ENCODE measurements around the gene NPLOC4. TPM values are rescaled to one million over a fixed set of nuclear protein-coding genes. Genes with fewer than 3 reads are reported as not detected.

NPLOC4 gene
- total and polyA plus RNA-seq, 11 donors: 28.2 to 133 (median 99.2) TPM

GRCh38 chr17:81513372-81513752, 123.5 kb downstream of the NPLOC4 start:
- ATAC-seq (peak; percentile 7 to 35 (median 8)), DNase-seq (peak in 4 of 5 donors; percentile 61 to 80 (median 75))
- Histone ChIP-seq H3K27ac (peak overlapping the region; percentile 96 to 100 (median 100)), H3K27me3 (no peaks in the 10 kb centered on the region), H3K36me3 (peaks cover 18 to 40% (median 36%) of the 10 kb centered on the region in 9 donors), H3K4me1 (peaks cover 6 to 64% (median 45%) of the 10 kb centered on the region in 12 donors), H3K4me3 (peak overlapping the region; percentile 81 to 99 (median 94)), H3K9me3 (no peaks in the 10 kb centered on the region)
- intact Hi-C loops (cut with DNase I): loop anchor here in 5 of 10 donors (2.0 to 10.0 kb wide), 7 partner anchors 29 to 351 kb away; partner anchors contain the start of genes BAHCC1 (in 2 of the 5), FAAP100 (in 1 of the 5) and P4HB (in 1 of the 5)
- TF ChIP-seq CTCF (IDR thresholded peaks at IDR 0.05) (peak in 1 of 12 donors; percentile 2), POLR2A (IDR thresholded peaks at IDR 0.05) (no peak)
- 0 to 1% (median 0%) methylated on average over 23 of the region's 23 CpGs for WGBS, 4 donors

- 0 to 1% (median 0%) methylated on average over 28 to 111 of the region's 111 CpGs for WGBS, 4 donors
- ATAC-seq (peak; percentile 61 to 77 (median 66)), DNase-seq (peak; percentile 94 to 96 (median 95))
- Histone ChIP-seq H3K36me3 (peaks cover 18 to 43% (median 37%) of the 10 kb centered on the region in 9 donors), H3K9me3 (peaks cover 0 to 4% (median 0%) of the 10 kb centered on the region in 12 donors), H3K27ac (peak within 1 kb of the TSS; percentile 96 to 100 (median 100)), H3K27me3 (no peaks in the 10 kb centered on the region), H3K4me3 (peak within 1 kb of the TSS; percentile 81 to 99 (median 94)), H3K4me1 (peaks cover 6 to 58% (median 39%) of the 10 kb centered on the region in 12 donors)
- intact Hi-C loops (cut with DNase I): loop anchor here in 5 of 10 donors (2.0 to 10.0 kb wide), 7 partner anchors 28 to 352 kb away; partner anchors contain the start of genes BAHCC1 (in 2 of the 5), FAAP100 (in 1 of the 5) and P4HB (in 1 of the 5)
- TF ChIP-seq CTCF (IDR thresholded peaks at IDR 0.05) (no peak), POLR2A (IDR thresholded peaks at IDR 0.05) (peak; percentile 83 to 94)
Observed at GRCh38 chr17:81512562-81513371, 124.1 kb downstream of the NPLOC4 start, which contains the start of gene ACTG1. Gene ACTG1 (minus strand): TSS chr17:81512799. CDS start chr17:81512354, 445 bp downstream.

- no peak for TF ChIP-seq POLR2A (IDR thresholded peaks at IDR 0.05)
- TF ChIP-seq CTCF (IDR thresholded peaks at IDR 0.05): no peak
- H3K9me3 ChIP-seq: peaks cover 0 to 4% (median 0%) of the 10 kb centered on the region in 12 donors
- WGBS, 4 donors: 0 to 1% (median 0%) methylated on average over 28 to 62 of the region's 62 CpGs
- peak overlapping the region; percentile 96 to 100 (median 100) for H3K27ac ChIP-seq
- peaks cover 18 to 44% (median 37%) of the 10 kb centered on the region in 9 donors for H3K36me3 ChIP-seq
- DNase-seq (peak in 2 of 5 donors; percentile 61 to 82), ATAC-seq (peak in 1 of 4 donors; percentile 1)
- intact Hi-C loops (cut with DNase I): loop anchor here in 6 of 10 donors (2.0 to 10.0 kb wide), 8 partner anchors 27 to 353 kb away; partner anchors contain the start of genes BAHCC1 (in 2 of the 6), FAAP100 (in 1 of the 6) and P4HB (in 1 of the 6)
- peaks cover 5 to 50% (median 31%) of the 10 kb centered on the region in 12 donors for H3K4me1 ChIP-seq
- H3K27me3 ChIP-seq: no peaks in the 10 kb centered on the region
- H3K4me3 ChIP-seq: peak overlapping the region; percentile 81 to 99 (median 94)
Observed at GRCh38 chr17:81511804-81512561, 124.9 kb downstream of the NPLOC4 start.

All from heart left ventricle (tissue), 16 donors.